Measurements from ENCODE around the gene PHF14.
A peak's percentile ranks its signal among the peaks of the same experiment; 100 is the strongest.

The PHF14 gene

DNA sequence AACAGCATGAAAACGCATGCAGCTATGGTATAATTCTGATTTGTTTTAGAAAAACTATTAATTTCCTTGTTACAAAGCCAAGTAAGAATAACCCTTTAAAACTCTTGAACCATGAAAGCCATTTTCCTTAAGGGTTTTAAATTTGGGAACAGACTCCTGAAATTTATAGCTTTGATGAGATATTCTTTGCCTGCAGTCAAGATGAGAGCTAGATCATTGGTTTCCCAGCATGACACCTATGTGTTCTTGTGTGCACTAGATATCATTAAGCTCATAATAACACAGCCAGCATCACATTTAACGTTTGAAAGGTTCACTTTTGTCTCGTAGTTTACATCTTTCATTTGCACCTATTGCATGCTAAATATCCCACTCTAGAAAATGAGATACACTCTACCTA lies 202.2 kb downstream of the PHF14 start:
- no peak for DNase-seq

DNA sequence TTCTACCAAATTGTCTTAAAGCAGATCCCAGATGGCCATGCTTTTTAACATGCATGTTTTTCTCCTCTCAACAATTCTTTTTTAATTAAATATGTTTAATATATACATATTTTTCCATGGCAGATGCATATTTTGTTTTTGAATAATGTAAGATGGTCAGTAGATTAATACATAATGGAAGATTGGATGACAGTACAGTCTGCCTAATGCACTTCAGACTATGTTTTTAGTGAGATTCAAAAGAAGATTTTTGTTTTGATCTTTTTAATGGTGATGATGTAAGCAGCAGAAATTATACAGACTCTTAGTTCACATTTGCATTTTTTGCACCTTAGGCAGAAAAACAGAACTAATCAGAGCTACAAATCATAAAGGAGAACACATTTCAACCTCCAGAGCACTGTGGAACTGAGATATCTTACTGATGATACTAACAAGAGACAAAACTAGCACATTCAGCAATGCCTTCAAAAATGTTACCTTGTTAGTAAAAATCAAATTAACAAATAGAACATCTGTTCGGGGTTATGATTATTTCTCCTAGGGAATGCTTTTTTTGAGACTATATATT lies 203.4 kb downstream of the PHF14 start:
- DNase-seq, result no peak

DNA sequence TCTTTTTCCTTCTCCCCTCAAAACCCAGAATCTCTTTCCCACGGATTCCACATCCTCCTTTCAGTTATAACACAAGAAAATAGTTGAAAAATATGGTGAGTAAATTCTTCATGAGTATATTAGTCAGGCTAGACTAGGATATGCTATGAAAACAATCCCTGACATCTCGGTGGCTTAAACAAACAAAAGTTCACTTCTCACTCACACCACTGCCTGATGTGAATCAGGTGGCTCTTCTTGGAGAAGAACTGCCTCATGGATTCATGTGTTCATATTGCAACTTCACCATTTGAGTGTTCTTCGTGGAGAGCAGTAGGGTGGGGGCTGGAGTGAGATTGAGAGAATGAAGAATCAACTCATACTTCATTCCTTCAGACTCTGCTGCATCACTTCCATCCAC lies 204.1 kb downstream of the PHF14 start:
- DNase-seq, result no peak

DNA sequence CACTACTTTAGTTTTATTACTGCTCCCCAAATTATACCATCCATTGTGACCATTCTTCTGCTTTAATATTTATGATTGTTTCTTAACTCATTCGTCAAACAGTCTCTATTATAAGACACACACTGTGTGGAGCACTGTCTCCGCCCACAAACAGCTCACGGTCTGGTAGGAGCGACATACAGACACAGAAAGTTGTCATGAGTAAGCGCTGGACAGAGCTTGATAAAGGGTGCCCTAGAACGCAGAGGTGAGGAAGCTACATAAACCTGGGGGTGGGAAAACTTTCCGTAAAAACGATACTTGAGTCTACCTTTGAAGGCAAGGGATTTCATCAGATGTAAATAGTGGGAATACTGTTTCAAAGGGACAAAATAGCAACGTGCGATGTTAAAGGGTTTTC lies 207.9 kb downstream of the PHF14 start:
- no peak for DNase-seq

DNA sequence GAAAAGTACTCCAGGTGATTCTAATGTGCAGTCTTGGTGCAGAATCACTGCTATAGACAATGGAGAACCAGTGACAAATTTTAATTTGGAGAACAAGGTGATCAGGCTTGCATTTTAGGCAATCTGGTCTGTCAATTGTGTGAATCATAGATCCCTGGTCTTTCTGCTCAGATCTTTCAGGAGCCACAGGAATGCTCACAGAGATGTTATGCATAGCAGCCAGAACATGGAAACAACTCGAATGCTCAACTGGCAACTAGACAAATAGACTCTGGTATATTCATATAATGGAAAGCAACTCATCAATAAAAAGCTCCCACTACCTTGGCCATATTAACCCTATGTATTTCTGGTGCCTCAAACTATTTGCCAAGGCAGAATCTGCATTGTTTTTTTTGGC lies 209.1 kb downstream of the PHF14 start:
- DNase-seq, result no peak

DNA sequence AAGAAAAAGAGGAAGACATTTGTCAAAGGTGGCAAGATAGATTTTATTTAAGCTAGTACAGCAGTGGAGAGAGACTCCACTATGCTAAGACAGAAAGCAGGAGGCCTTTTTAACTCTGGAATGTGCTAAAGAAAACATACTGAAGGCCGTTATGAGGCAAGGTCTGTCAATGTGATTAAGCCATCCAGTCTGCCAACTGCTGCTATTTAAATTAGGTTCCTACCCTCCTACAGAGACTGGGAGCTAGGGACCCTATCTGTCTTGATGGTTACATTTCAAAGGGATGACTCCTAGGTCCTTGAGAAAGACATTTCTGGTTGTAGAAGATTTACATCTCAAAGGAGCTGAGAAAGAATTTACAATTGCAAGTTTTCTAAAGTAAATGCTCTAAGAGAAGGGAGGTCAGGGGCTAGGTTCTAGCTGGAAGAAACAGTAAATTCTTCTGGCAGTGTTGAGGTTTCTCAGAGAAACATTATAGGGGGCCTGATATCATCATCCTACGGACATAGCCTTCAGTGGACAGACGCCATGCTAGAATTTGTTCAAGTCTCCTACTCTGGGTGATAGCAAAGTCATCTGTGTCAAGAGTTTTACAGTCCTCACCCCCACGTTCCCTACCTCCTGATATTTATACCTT lies 211.6 kb downstream of the PHF14 start:
- no peak for DNase-seq

DNA sequence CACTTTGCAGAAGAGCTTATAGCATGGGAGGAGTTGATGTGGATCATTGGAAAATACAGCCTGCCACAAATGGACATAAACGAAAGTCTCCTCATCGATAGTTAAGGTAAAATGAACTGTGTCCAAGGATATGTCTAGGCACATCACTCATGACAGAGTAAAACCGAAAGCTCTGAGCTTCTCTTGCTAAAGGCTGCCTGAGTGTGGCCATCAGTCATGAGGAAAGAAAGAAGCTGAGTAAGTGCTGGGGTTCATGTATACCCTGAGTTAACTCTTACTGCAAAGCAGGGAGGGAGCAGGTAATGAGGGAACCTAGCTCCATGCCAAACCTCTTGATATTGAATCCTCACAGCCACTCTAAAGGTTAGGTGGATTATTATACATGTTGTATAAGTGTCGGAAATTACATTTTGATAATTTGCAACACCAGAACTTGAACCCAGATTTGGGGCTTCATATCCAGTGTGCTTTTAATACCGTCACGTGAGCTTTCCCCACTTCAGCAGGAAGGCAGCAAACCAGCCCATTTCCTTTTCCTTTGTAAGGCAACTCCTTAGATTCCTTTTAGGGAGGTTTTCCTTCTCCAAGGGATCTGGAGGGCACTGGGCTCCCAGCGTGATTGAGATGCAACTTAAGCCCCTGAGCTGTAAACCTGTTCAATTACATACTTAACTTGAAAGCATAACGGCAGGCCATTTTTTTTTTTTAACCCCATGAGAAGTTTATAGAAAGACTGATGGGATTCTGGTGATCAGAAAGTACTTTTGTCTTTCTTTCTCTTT lies 215.0 kb downstream of the PHF14 start:
- DNase-seq, result no peak

DNA sequence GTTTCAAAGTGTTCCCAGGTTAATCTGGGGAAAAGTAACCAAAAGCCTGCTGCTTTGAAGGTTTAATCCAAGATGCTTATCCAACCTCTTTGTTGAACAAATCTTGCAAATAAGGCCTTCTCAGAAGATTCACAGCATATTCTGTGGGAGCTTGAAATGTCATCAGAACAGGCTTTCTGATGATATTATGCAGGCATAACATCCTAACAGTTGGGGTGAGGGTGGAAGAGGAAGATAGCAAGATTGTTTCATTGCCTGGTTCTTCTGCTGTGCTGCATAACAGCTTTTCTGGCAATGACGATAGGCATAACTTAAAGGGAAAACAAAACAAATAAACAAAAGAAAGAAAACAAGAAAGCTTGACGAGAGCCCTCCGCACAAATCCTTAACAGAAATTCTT lies 217.4 kb downstream of the PHF14 start:
- DNase-seq, result no peak

DNA sequence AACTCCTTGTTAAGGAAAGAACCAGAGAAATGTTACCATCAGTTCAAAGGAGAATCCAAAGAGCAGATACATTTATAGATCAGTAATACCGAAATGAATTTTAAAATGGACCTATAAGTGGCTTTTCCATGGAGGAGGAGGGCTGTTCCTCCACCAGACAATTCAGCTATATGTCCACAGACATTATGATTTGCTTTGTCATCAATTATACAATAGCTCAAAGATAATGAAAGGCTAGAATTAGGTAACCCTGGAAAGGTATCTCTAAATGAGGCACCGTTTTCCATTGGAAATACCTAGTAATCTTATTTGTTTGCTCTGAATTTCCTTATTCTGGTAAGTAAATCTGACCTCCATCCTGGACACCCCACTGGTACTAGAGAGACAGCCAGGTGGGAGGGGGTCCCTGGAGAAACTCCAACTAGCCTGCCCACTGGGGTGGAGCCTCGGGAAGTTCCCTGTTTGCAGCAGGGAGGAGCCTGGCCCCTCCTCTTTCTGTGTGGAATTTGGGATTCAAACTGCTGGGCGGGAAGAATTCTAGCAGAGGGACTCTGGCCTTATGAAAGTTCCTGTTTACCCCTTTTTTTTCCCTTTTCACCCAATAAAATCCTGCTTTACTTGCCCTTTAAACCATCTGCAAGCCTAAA lies 218.0 kb downstream of the PHF14 start:
- DNase-seq, result no peak

DNA sequence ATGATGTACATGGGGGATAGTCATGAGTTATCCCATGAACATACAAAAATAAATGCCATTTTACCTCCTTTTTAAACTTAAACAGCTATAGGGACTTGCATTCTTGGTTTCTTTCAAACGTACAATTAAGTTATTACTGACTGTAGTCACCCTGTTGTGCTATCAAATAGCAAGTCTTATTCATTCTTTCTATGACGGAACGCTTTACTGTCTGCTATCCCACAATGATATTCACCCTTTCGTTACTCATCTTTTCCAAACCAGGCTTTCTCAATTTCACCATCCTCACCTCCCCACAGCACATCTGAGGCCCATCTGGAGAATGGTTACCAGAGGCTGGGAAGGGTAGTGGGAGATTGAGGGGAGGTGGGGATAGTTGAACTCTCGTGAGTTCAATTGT lies 218.8 kb downstream of the PHF14 start:
- no peak for DNase-seq

DNA sequence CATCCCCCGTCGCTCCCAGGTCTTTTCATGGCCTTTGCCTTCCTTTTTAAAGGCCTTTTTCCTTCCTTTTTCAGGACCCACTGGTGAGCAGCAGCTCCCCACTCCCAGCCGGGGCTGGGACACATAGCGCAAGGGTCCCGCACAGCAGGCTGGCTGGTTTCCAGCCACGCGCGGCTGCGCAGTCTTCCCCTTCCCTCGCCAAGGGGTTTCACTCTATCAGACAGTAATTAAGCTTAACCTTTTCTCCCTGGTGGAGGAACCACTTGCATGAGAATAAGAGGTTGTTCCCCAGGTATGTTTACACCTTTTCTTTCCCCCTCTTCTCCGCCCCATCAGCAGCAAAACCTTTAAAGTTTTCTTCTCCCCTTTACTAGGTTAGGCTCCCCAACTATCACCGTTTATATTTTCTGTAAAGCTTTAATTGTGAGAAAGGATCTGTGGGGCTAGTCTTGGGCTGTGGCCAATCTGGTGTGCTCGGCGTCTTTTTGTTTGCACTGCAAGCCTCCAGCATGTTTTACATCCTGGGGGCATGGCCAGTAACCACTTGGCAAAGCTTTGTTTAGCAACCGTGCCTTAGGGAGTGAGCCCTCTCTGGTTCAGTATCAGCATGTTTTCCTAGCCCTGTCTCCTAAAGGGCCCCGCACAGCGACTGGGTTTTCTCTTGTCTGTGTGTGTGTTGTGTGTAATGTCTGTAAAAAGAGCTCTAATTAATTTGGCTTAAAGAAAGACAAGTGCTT lies 219.6 kb downstream of the PHF14 start:
- no peak for DNase-seq

DNA sequence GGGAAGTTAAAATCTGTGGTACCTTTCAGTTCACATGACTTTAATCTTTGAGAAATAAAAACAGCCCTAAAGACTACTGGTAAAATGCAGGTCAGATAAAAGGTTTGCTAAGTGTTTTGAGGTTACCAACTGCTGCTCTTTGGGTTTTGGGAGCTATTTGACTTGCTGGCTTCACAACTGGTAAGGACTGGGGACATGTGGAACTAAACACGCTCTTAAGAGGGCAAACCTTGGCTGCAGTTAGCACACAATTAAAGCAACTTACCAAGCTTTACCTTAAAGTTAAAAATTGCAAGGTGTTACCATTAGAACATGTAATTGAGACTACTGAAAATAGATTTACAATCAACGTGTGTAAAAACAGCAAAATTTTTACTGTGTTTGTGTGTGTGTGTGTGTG lies 220.2 kb downstream of the PHF14 start:
- DNase-seq, result no peak

DNA sequence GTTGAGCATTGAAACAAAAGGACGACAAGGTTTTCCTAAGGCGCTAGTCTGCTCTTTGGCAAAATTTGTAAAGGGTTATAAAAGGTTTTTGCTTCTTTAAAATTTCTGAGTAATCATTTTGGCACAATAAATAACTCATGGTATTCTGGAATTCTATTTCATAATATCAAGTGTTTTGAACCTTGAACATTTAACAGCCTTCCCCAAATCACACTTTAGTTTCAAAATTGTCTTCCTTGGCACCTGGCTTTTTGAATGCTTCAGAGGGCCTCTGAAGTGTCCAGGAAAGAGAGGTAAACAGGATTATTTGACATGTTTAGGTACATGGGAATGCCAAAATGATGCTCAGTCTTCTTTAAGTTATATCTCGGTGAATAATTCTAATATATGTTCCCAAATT lies 220.8 kb downstream of the PHF14 start:
- no peak for DNase-seq

DNA sequence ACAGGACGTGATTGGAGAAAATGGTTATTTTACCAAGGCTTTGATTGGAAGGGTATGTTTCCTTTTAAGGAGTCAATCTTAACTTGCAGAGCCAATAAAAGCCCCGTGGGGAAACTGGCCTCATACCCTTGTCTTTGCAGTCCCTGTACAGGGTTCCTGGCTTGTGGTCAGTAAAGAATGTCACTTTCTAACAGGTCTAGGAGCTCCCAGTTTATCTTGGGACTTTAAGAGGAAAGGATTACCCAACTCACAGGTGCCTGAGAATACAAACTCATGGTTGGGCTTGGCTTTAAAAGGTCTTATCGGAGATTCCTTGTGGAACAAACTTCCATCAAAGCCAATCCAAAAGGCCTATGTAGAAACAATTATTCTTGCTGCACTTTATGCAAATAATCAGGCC lies 221.8 kb downstream of the PHF14 start:
- DNase-seq, result no peak

DNA sequence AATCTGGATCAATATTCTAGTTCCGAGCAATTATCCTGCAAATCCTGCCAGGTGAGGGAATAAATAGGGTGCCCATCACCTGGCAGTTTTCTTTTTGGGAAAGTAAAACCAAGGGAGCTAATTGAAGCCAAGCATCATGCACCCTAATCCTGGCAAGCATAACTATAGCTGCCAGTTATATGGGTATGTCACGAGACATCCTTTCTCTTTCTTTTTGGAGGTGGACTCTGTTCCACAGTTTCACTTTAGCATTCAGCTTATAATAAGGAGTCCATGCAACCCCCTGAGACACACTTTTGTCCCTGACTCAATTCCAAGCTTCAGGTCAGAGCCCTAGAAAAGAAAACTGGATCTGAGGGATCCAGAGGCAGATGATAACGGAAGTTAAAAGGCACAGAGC lies 222.5 kb downstream of the PHF14 start:
- DNase-seq, result no peak

DNA sequence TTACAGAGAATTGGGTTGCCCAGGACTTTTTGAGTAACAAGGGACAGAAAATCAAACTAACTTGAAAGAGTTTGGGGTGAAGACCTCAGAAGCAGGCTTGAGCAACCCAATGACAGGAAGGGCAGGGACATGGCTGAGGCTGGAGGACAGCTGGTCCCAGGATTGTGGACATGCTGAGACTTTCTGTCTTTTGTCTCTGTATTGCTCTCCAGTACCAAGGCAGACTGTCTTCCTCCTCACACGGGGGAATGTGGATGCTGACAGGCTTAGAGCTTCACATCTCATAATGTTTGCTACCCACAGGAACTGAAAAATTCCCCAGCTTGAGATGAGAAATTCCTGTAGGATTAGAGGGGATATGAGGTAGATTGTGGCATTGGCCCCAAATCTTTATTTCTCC lies 229.6 kb downstream of the PHF14 start:
- no peak for DNase-seq

DNA sequence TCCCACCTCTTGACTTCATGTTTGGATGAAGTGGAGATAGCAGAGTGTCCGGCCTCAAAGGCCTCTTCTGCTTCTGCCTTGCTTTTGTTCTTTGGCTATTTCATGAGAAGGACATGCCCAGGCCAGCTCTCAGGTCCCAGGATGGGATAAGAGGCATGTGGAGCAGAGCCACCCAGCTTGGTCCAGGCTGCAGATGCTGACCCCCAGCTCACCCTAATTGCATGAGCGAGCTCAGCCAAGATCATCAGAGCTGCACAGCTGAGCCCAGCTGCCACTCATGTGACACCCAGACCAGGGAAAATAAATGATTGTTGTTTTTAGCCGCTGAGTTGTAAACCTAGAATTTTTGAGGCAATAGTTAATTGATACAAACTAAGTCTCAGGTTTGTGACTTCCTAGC lies 230.0 kb downstream of the PHF14 start:
- no peak for DNase-seq

DNA sequence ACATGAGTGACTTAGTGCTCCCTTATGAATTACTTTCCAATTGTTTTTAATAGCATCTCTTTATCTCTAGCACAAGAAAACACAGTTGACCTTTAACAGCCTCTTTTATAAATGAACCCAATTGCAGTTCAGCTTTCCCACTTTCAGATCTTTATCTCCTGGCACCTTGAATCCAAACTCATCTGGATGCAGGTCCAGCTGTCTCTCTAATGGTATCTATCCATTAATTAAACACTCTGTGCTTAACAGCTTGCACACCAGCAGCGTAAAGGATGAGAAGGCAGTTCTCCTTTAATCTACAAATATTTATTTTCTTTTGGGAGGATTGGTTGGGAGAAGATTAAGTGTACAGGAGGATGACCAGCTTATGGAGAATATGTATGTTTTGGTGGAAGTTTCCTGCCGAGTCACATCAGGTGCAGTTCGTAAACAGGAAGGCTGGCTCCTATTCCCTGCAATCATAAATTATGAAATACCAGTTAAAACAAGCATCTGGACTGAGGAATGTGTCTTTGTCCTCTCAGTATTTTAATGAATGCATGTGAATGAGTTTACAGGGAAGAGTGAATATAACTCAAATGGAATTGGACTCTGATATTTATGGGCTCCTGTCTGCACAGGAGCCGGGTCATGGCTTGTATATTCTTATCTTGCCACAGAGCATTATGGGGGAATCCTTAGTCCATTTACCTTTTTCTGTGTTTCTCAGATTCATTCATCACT lies 232.7 kb downstream of the PHF14 start:
- DNase-seq, result no peak

DNA sequence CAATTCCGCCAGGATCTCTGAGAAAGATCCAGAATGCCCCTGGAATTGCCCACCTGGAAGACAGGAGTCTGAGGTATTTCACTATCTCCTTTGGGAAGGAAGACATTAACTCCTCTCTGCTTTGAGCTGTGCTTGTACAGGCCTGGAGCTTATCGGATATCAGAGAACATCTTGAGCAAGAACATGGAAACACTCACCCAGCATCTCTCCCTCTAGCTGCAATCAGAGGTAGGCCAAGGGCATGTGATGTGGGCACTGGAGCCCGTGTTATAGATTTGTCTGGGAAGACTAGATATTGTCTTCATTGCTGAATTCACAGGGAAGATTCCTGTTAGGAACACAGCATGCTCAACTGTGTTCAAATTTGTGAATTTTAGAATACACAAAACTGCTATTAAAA lies 233.9 kb downstream of the PHF14 start:
- no peak for DNase-seq

DNA sequence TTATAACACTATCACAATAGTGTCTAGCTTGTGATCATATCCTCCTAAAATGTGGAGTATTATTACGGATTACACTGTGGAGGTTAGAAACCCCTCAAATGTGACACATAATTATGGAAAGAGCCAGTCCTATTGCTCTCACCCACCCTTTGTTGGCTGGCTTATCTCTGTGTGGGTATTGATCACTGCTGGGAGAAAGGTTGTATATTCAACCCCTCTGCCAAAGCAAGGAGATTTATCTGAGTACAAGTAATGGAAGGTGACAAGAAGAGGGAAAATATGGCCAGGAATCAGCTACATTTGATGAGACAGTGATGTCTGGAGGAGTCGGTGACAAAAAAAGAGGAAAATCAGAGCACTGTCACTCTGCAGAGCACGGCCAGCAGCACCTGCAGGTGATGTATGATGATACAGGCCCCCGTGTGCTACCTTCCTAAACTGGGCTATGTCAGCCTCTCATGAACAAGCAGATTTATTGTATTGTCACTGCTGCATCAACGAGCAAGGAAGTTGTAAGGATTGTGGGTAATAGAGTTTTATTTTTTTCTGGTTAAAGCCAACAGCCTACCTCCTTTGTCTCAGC lies 235.3 kb downstream of the PHF14 start:
- DNase-seq, result no peak

DNA sequence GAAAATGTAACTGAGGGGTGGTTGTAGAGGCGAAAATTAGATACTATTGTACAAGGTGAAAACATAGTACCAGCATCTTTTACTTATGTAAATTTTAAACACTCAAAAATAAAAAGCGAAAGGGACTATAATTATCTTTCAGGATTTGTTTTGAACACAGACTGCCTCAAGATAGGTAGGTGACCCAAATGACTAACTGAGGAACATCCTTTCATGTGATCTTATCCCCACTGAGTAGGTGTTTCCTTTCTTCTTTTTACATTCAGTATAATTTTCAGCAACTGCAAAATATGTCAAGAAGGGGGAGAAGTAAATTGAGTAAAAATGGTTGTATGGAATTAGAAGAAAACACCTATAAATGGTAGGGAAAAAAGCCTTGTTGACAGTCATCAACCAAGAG lies 236.7 kb downstream of the PHF14 start:
- DNase-seq, result no peak

DNA sequence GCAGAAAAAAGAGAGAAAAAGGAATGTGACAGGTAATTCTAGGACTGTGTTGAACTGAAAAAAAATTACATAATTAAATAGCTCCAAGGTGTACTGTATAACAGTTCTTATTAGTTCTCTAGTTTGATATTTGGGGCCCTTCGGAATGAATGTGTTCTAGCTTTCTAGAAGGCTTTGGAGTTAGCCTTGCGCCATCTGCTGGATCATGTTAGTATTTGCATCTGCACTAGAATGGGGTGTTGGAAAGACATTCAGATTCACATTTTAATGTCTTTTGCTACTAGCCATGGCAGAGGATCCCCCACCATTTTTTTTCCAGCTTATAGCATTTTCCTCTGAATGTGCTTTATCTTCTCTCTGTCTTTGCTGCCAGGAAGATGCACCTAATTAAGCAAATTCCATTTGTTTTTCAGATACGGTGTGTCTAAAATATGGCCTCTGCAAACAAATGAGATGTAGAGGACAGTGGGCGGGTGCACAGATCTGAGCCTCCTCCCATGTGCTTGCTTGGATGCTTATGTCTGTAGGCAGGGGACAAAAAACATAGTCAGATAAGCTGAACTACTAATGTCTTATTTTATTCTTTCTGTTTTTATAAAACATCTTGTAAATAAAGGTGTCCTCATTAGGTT lies 238.5 kb downstream of the PHF14 start:
- DNase-seq, result peak; percentile 7
